ENCODE results near the gene OTOF.

GRCh38 chr2:26454561-26455001, 23.3 kb downstream of the OTOF start:
- no peak for TF ChIP-seq REST (IDR thresholded peaks at IDR 0.05; ENCODE audit: low read depth)
- TF ChIP-seq USF1 (IDR thresholded peaks at IDR 0.05), result no peak
- no peak for TF ChIP-seq EP300 (IDR thresholded peaks at IDR 0.05; ENCODE audit: borderline replicate concordance)
- TF ChIP-seq NFIC (IDR thresholded peaks at IDR 0.05), result no peak
- no peak for TF ChIP-seq YY1 (IDR thresholded peaks at IDR 0.05; ENCODE audit: low read depth)
- TF ChIP-seq EGR1 (IDR thresholded peaks at IDR 0.05), result 0 out of 2 replicates have a peak, but pooled peaks have one; percentile 32
- no peak for TF ChIP-seq RAD21 (IDR thresholded peaks at IDR 0.05; ENCODE audit: low read depth)
- no peak for TF ChIP-seq TAF1 (IDR thresholded peaks at IDR 0.05; ENCODE audit: low read depth)
- no peak for TF ChIP-seq ZBTB7A (IDR thresholded peaks at IDR 0.05; ENCODE audit: low read depth)
- no peak for TF ChIP-seq FOXM1 (IDR thresholded peaks at IDR 0.05; ENCODE audit: borderline replicate concordance, low read depth)
- no peak for TF ChIP-seq TEAD4 (IDR thresholded peaks at IDR 0.05)
- no peak for TF ChIP-seq CREB1 (IDR thresholded peaks at IDR 0.05; ENCODE audit: low read depth)
- TF ChIP-seq MAX (IDR thresholded peaks at IDR 0.05), result no peak
- TF ChIP-seq CEBPB (IDR thresholded peaks at IDR 0.05), result no peak

Data from Ishikawa (cell line).